ENCODE measurements around the gene SPRR2F. TPM values are rescaled to one million over a fixed set of nuclear protein-coding genes. Genes with fewer than 3 reads are reported as not detected.

The SPRR2F gene
- total and polyA plus RNA-seq, 2 donors (not counting 1 experiment from before 2014, with no cell fraction given): not detected

DNA sequence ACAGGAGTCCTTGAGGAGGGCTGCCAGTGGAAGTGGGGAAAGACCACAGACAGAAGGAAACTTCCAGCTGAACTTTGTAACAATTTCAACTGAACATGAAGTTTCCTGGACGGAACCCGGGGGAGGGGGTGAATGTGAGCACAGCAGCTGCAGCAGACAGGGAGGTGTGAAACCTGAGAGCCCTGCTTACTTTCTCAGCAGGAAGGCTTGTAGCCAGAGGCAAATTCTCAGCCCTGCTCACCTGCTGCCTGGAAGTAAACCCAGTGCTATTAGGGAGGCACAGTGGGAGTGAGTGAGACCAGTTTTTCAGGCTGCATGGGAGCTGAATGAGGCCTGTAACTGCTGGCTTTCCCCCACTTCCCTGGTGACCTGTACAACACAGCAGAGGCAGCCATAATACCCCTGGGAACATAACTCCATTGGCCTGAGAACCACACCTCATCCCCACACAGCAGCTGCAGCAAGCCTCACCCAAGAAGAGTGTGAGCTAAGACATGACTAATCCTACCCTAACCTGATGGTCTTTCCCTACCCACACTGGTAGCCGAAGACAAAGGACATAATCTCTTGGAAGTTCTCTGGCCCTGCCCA lies 9.6 kb upstream of the SPRR2F start:
- CTCF ChIA-PET: no interaction called here
- WGBS (ENCODE audit: insufficient coverage): 46% methylated on average over 3 of the region's 3 CpGs
- Mint-ChIP-seq H3K27ac (no peak overlapping the region), H3K27me3 (peaks cover 20% of the 10 kb centered on the region), H3K9me3 (ENCODE audit: insufficient read depth) (peaks cover 13% of the 10 kb centered on the region), H3K4me1 (no peaks in the 10 kb centered on the region), H3K4me3 (no peak overlapping the region)
- Histone ChIP-seq H3K4me2 (replicated peaks; ENCODE audit: low read depth, low read length, poor library complexity, severe bottlenecking) (no peak overlapping the region), H3K79me2 (ENCODE audit: control insufficient read depth, insufficient read depth, low read length) (no peaks in the 10 kb centered on the region), H3K9me3 (ENCODE audit: control extremely low read depth in 1 of 3, control insufficient read depth in 2 of 3, insufficient read depth in 1 of 3, low read length in 2 of 3) (peaks cover 0 to 5% (median 5%) of the 10 kb centered on the region in 3 donors), H2AFZ (ENCODE audit: insufficient read depth, low read depth, low read length, poor library complexity, severe bottlenecking) (no peak overlapping the region), H4K20me1 (ENCODE audit: control insufficient read depth, insufficient read depth, low read length, poor library complexity, severe bottlenecking) (no peaks in the 10 kb centered on the region), H3K27me3 (replicated peaks in 1 of 4; ENCODE audit: control extremely low read depth in 1 of 4, control insufficient read depth in 3 of 4, insufficient read depth in 4 of 4, low read length in 3 of 4) (peaks cover 0 to 2% (median 0%) of the 10 kb centered on the region in 4 experiments), H3K9ac (ENCODE audit: low read length) (no peak overlapping the region), H3K4me1 (ENCODE audit: control insufficient read depth in 2 of 2, insufficient read depth in 2 of 2, low read length in 2 of 2) (no peaks in the 10 kb centered on the region), H3K4me3 (ENCODE audit: control extremely low read depth in 1 of 5, extremely low read depth in 1 of 5, insufficient read depth in 1 of 5, low read depth in 2 of 5, low read length in 4 of 5) (no peak overlapping the region), H3K36me3 (replicated peaks in 1 of 2; ENCODE audit: control extremely low read depth in 1 of 2, control insufficient read depth in 1 of 2, extremely low read depth in 1 of 2, insufficient read depth in 2 of 2, low read length in 1 of 2) (no peaks in the 10 kb centered on the region), H3K27ac (ENCODE audit: low read length in 2 of 2) (no peak overlapping the region)
- intact Hi-C loops (cut with micrococcal nuclease): no loop called here
- DNase-seq (no peak), ATAC-seq (ENCODE audit: low read depth) (no peak)
- no peak for TF ChIP-seq EZH2 (IDR thresholded peaks at IDR 0.05; ENCODE audit: borderline replicate concordance, insufficient read depth, low read depth, low read length, poor library complexity, severe bottlenecking)
- TF ChIP-seq, protein P1, sequence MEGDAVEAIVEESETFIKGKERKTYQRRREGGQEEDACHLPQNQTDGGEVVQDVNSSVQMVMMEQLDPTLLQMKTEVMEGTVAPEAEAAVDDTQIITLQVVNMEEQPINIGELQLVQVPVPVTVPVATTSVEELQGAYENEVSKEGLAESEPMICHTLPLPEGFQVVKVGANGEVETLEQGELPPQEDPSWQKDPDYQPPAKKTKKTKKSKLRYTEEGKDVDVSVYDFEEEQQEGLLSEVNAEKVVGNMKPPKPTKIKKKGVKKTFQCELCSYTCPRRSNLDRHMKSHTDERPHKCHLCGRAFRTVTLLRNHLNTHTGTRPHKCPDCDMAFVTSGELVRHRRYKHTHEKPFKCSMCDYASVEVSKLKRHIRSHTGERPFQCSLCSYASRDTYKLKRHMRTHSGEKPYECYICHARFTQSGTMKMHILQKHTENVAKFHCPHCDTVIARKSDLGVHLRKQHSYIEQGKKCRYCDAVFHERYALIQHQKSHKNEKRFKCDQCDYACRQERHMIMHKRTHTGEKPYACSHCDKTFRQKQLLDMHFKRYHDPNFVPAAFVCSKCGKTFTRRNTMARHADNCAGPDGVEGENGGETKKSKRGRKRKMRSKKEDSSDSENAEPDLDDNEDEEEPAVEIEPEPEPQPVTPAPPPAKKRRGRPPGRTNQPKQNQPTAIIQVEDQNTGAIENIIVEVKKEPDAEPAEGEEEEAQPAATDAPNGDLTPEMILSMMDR (IDR thresholded peaks at IDR 0.05): no peak
- POLR2A ChIA-PET: no interaction called here

GRCh38 chr1:153120945-153121344 lies 7.6 kb upstream of the SPRR2F start:
- Histone ChIP-seq H3K27me3 (replicated peaks in 1 of 4; ENCODE audit: control extremely low read depth in 1 of 4, control insufficient read depth in 3 of 4, insufficient read depth in 4 of 4, low read length in 3 of 4) (peaks cover 0 to 7% (median under 1%) of the 10 kb centered on the region in 4 experiments), H3K27ac (ENCODE audit: low read length in 2 of 2) (no peak overlapping the region), H3K9me3 (ENCODE audit: control extremely low read depth in 1 of 3, control insufficient read depth in 2 of 3, insufficient read depth in 1 of 3, low read length in 2 of 3) (peaks cover 0 to 5% (median 5%) of the 10 kb centered on the region in 3 donors), H4K20me1 (ENCODE audit: control insufficient read depth, insufficient read depth, low read length, poor library complexity, severe bottlenecking) (no peaks in the 10 kb centered on the region), H3K4me1 (ENCODE audit: control insufficient read depth in 2 of 2, insufficient read depth in 2 of 2, low read length in 2 of 2) (no peaks in the 10 kb centered on the region), H3K4me2 (replicated peaks; ENCODE audit: low read depth, low read length, poor library complexity, severe bottlenecking) (no peak overlapping the region), H2AFZ (ENCODE audit: insufficient read depth, low read depth, low read length, poor library complexity, severe bottlenecking) (no peak overlapping the region), H3K4me3 (ENCODE audit: control extremely low read depth in 1 of 5, extremely low read depth in 1 of 5, insufficient read depth in 1 of 5, low read depth in 2 of 5, low read length in 4 of 5) (no peak overlapping the region), H3K9ac (ENCODE audit: low read length) (no peak overlapping the region), H3K79me2 (ENCODE audit: control insufficient read depth, insufficient read depth, low read length) (no peaks in the 10 kb centered on the region), H3K36me3 (replicated peaks in 1 of 2; ENCODE audit: control extremely low read depth in 1 of 2, control insufficient read depth in 1 of 2, extremely low read depth in 1 of 2, insufficient read depth in 2 of 2, low read length in 1 of 2) (no peaks in the 10 kb centered on the region)
- TF ChIP-seq, protein P1 (IDR thresholded peaks at IDR 0.05): no peak
- TF ChIP-seq EZH2 (IDR thresholded peaks at IDR 0.05; ENCODE audit: borderline replicate concordance, insufficient read depth, low read depth, low read length, poor library complexity, severe bottlenecking): no peak
- H3K9me3 Mint-ChIP-seq (ENCODE audit: insufficient read depth): peaks cover 13% of the 10 kb centered on the region
- H3K4me1 Mint-ChIP-seq: no peaks in the 10 kb centered on the region
- ChIA-PET POLR2A (no interaction called here), CTCF (no interaction called here)
- peaks cover 23% of the 10 kb centered on the region for H3K27me3 Mint-ChIP-seq
- ATAC-seq (ENCODE audit: low read depth) (no peak), DNase-seq (no peak)
- no peak overlapping the region for H3K4me3 Mint-ChIP-seq
- intact Hi-C loops (cut with micrococcal nuclease): no loop called here
- H3K27ac Mint-ChIP-seq: no peak overlapping the region

All from B cell (primary cell).